OCI-LY3 (cell line): Measurements from ENCODE around the gene AKR1B15.

Experiments used
- CTCF ChIP-seq: fragments of 200-600, 300-600 bp; sonication (generic); IDR thresholded peaks from 2 replicates; pipeline ENCODE4 v1.5.1; 2014; ENCODE audit warnings: antibody characterized with exemption, low read length, low read depth
- EZH2phosphoT487 ChIP-seq: fragments of 200-600 bp; shearing (Covaris generic); IDR thresholded peaks from 2 replicates; pipeline ENCODE4 v1.6.1; 2018; ENCODE audit warnings: antibody characterized with exemption, mixed run types, low read depth

- TF ChIP-seq CTCF (no peak), EZH2phosphoT487 (no peak)
These were observed 62.8 kb downstream of the AKR1B15 start for GRCh38 chr7:134611611-134612151.
